GM18867 (cell line): ENCODE measurements around the gene PRKCA.

ENCODE experiments used
- ATAC-seq: cut with Tn5 transposase; IDR thresholded peaks from one replicate; pipeline ENCODE4 v1.9.1; 2021; ENCODE audit warnings: mild to moderate bottlenecking, moderate library complexity; ENCODE audit not compliant: unreplicated experiment

PRKCA gene

GRCh38 chr17:66638707-66639479 lies 336.5 kb downstream of the PRKCA start:
- no peak for ATAC-seq

GRCh38 chr17:66643815-66644710 lies 341.6 kb downstream of the PRKCA start:
- no peak for ATAC-seq

- ATAC-seq: no peak
Measured at GRCh38 chr17:66645259-66645658, 342.8 kb downstream of the PRKCA start.

DNA sequence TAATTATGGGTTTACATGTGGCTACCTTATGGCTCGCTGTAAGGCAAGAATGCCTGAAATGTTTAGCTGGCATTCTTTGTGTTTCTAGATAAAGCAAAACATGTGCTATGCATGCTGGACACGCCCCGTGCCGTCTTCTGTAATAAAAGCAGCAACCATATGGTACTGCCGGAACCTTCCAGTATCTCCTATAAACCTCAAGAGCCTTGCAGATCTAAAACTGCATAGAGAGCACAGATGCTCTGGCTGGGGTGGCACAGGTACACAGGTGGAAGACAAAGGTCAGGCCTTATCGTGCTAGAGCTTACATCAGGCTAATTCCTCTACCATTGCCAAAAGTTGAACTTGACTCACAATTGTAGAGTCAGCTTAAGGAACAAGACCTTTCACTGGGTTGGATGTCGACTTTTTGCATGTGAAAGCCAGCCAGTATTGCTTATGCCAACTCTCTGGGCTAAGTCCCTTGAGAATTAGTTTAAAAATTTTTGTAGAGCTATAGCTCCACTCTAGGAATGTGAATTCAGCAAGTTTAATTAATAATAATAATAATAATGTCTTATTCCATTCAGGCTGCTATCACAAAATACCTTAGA lies 345.1 kb downstream of the PRKCA start:
- no peak for ATAC-seq

GRCh38 chr17:66649818-66650543 lies 347.6 kb downstream of the PRKCA start:
- no peak for ATAC-seq

- ATAC-seq: no peak
Measured at GRCh38 chr17:66650544-66650877, 348.1 kb downstream of the PRKCA start.

GRCh38 chr17:66652840-66653507 lies 350.6 kb downstream of the PRKCA start:
- no peak for ATAC-seq

DNA sequence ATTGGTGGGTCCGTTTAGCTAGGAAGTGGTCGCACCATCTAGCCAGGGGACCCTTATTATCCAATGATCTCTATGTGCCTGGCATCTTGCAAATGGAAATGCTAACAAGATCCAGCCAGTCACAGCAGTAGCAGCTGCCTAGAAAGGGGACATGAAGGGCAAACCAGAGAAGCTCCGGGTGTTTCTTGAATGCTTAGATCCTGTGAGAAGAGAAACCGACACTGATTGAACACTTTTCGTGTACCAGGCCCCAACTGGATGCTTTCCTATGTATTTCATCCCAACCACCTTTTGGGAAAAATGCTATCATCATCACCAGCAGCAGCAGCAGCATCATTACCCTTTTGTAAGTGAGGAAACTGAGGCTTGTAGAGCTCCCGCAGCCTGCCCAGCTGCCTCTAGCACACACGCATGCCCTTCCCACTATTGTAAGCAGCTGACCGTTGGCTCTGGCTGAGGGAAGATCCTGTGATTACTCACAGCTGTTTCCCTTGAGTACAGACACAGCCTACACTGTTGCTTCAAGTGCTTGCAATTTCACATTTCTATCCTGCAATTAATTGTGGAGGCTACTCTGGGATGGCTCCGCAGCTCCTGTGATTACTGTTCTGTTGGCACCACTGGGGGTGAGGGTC lies 351.8 kb downstream of the PRKCA start:
- ATAC-seq: no peak

DNA sequence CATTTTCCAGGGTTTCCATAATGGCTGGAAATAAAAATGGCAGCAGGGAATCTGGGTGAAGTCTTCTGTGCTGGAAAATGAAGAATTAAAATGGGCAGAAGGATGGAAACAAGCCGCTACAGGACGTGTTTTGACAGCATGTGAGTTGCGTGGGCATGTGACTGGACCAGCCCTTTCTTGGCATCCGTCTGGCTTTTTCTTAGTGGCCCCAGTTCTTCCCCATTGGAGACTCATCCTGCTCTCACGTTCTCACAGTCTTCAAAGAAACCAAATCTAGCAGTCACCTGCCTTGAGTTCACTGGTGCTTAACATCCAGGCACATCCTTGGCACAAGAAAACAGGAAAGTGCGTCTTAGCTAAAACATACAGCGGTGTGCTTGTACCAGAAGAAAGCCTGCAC lies 352.4 kb downstream of the PRKCA start:
- ATAC-seq: no peak

- no peak for ATAC-seq
Measured at GRCh38 chr17:66655461-66655860, 353.0 kb downstream of the PRKCA start.

GRCh38 chr17:66655861-66656260 lies 353.4 kb downstream of the PRKCA start:
- no peak for ATAC-seq

DNA sequence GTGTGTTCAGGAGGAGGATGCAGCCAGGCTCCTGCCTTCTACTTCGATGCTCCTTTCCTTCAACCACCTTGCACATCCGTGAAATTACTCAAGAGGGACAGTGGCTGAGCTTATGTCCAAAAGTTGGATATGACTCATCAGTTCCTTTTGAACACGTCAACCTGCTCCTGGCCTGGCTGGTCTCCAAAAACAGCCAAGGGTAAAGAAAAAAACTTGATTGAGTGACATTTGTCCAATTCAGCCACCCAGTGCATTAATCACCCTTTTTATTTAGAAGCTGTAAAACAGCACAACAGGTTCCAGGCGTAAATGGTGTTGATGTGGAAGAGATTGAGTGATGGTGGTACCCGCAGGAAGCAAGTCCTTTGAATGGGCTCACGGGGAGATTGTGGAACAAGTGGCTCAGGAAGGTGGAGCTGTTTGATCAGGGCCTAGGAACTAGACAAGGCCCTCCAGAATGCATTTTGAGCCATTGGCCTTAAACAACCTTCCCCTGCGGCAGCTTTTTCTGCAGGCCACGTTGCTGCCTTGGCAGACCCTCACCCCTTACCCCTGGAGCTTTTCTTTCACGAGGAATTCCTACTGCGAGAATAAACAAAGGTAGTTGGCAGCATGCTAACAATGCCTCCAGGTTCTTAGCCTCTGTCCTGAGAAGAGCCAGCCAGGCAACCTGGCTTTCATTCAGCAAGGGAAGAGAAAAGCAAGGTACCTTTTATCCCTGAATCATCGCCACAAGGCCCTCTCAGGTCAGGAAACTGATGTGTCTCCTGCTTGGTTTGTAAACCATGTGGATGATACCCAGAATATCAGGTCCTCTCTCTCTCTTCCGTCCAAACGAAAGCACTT lies 359.2 kb downstream of the PRKCA start:
- no peak for ATAC-seq

DNA sequence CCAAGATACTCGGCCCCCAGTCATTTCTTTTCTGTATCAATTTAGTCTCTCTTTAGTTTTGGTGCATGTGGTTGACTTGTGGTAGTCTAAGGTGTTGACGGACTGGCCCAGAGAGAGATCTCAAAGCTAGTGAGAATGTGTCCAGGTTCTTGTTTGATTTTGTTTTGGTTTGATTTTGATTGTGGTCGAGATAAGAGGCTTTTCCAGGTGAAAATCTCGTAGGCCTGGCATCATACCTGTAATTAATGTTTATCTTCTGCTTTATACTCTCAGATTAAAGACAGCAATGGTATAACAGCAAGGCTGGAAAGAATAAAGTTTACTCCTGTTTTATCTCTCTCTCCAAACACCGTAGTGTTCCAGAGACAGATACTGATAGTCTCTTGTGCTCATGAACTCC lies 360.1 kb downstream of the PRKCA start:
- no peak for ATAC-seq

- ATAC-seq: no peak
Measured at GRCh38 chr17:66663041-66663606, 360.7 kb downstream of the PRKCA start.

- ATAC-seq: no peak
Measured at GRCh38 chr17:66664336-66664735, 361.9 kb downstream of the PRKCA start.

DNA sequence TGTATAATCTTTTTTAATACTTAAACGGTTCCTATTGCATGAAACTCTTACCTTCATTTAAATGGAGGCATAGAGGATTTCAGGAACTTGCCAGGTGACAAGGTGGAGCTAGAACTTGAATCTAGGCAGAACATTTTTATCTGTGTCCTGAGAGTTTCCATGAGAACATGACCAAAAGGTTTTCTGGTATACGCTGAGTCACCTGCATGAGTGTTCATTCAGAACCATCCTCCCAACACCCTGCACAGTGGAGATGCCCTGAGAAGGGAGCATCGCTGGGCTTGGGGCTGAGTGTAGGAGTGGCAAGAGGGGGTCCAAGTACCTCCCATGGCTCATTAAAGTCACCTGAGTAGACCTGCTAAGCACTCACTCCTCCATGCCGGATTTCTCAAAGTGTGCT lies 362.8 kb downstream of the PRKCA start:
- ATAC-seq: no peak

DNA sequence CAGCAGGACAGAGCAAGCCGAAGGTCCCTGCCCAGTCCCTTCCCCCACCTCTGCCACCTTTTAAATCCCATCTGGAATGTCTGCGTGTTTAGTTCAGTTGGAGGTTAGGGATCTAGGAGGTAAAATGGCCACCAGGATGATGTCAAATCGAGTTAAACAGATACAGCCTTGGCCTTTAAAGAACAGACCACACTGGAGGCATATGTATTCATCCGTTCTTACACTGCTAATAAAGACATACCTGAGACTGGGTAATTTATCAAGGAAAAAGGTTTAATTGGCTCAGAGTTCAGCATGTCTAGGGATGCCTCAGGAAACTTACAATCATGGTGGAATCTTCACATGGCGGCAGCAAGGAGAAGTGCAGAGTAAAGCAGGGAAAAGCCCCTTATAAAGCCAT lies 364.7 kb downstream of the PRKCA start:
- no peak for ATAC-seq

DNA sequence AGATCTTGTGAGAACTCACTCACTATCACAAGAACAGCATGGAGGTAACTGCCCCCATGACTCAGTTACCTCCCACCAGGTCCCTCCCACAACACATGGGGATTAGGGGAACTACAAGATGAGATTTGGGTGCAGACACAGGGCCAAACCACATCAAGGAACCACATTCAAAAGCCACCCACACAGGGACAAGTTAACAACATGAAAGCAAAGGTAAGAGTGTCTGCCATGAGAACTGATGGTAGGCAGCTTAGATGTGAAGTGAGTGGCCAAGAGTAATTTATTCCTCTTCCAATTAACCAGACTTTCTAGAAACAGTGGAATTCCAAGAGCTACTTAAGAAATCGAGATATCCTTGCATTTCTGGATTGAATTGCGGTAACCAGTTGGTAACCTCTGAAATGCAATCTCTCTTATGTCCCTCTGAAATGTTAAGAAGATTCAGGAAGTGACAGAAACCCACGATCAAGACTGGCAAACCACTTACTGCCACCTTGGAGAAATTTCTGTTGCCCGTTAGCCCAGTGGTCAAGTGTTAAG lies 365.1 kb downstream of the PRKCA start:
- no peak for ATAC-seq

GRCh38 chr17:66670206-66670605 lies 367.8 kb downstream of the PRKCA start:
- ATAC-seq: no peak
